Measurements from ENCODE around the gene PCSK5.
"Not testable (repeated sequence)": the region's sequence is repeated elsewhere in the genome, so short reads cannot be mapped to it uniquely, and the experiment has no call there.

PCSK5 gene

DNA sequence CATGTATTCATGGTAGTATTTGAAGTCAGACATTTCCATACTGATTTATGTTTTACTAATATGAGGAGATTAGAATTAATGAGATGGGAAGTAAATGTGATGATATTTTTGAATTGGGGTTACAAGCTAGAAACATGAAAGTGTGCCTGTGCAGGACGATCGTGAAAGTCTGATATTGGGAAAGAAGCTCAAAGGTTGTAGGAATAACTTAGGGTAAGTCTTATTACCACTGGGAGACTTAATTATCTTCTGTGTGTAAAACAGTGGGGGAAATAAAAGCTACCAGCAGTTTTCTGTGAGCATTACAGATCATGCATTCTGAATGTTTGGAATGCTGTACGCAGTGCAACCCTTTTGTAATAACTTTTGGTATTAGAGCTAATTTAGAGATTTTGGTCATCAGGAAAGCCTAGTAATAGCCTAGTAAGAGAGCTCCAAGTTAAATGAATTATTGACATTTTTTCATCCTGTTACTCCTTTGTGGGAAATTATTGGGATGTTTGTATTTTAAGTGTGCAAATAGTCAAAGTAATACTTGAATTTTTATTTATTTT lies 153.9 kb downstream of the PCSK5 start:
- DNase-seq (ENCODE audit: insufficient read length, low spot score) (no peak), FAIRE-seq (no peak)

DNA sequence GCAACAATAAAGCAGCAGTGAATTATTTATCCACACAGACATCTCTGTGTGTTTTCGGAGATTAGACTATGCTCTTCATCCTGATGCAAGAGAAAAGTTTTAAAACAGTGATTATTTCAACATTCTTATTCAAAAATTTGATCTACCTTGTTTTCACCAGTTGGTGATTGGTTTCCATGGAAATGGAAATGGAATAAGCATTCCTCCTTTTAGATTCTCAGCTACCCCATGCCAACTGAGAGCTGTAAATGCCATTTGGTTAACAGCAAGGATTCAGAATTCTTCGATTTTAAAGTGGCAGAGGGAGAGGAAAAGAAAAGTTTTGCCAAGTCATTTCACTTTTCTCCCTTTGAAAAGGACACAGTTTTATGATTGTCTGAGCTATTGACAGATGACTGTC lies 154.7 kb downstream of the PCSK5 start:
- no peak for DNase-seq (ENCODE audit: insufficient read length, low spot score)
- no peak for FAIRE-seq

DNA sequence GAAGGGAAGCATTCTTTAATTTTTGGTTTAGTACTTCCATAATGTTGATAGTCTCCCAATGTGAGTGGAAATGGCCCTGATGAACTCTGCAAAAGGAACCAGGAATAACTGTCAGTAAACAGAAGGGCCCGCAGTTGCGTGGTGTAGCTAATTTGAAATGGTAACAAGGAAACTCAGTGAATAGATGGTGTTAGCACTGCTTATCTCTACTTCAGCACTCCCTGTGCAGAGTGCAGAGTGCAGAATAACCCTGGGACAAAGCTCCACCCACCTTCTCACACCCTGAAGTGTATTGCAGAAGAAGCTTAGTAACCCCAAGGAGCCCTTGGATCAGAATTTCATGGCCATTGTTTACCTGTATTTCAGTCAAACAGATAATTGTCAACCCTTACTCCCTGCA lies 158.9 kb downstream of the PCSK5 start:
- no peak for FAIRE-seq
- DNase-seq (ENCODE audit: insufficient read length, low spot score), result no peak

DNA sequence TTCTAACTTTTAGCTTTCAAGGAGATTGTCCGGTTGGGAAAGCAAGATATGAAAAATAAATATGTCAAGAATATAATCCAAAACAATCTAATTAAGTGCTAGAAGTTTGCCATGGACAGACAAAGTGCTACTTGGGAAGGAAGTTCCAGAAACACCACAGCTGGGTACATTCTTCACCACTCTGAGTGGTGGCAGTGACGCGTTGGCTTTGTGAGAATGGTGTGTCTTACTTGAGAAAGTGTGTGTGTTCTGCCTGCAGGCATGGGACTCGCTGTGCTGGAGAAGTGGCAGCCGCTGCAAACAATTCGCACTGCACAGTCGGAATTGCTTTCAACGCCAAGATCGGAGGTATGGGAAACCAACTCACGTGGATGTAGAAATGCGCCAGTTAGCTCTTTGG lies 177.2 kb downstream of the PCSK5 start:
- FAIRE-seq (no peak), DNase-seq (ENCODE audit: insufficient read length, low spot score) (no peak)

DNA sequence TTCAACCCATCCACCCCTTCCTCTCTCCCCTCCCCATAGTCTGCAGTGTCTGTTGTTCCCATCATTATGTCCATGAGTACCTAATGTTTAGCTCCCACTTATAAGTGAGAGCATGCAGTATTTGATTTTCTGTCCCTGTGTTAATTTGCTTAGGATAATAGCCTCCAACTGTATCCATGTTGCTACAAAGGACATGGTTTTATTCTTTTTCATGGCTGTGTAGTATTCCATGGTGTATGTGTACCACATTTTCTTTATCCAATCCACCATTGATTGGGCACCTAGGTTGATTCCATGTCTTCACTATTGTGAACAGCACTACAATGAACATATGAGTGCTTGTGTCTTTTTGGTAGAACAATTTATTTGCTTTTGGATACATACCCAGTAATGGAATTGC lies 187.1 kb downstream of the PCSK5 start:
- DNase-seq (ENCODE audit: insufficient read length, low spot score), result no peak
- FAIRE-seq, result no peak

DNA sequence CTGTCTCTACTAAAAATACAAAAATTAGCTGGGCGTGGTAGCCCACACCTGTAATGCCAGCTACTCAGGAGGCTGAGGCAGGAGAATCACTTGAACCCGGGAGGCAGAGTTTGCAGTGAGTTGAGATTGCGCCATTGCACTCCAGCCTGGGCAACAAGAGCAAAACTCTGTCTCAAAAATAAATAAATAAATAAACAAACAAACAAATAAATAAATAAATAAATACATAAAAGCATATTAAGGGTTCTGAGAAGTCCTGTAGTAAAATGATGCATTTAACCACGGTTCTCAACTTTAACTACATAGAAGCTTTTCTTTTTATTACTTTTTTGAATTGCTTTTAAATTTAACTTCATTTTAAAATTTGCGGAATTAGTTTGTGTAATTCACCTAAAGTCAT lies 190.8 kb downstream of the PCSK5 start:
- not testable (repeated sequence) for FAIRE-seq; DNase-seq (ENCODE audit: insufficient read length, low spot score)

DNA sequence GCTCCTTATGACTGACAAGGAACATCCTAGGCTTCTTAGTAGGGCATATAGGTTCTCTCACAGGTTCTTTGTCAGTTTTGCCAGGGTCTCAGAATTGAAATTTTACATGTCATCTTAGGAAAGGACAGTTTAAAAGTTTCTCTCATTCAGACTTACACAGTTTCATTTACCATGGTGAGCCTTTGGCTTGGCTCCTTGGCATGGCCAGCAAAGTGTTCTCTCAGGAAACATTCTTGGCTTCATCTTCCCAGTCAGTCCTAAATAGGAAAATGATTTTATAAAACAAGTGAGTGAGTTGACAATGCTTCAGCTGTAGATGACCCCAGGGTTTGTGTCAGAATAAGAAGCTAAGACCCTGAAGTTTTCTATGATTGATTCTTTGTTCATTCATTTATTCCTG lies 191.6 kb downstream of the PCSK5 start:
- DNase-seq (ENCODE audit: insufficient read length, low spot score) (no peak), FAIRE-seq (no peak)

DNA sequence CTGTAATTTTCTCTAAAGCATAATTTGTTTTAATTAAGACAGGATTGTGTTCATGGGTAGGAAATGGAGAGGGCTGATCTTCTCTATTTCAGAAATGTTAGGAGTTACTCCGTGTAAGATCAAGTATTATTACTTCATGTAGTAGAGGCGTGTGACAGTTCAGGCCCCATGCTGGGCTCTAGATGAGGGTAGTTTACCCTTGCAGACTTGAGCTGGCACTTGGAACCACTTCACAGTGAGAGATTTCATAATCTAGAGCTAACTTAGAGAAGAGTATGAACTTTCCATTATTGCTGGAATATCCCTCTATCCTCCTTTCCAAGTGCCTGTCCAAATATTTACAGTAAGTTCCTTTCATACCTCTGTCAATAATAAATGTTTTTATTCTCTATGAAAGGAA lies 195.1 kb downstream of the PCSK5 start:
- DNase-seq (ENCODE audit: insufficient read length, low spot score) (no peak), FAIRE-seq (no peak)

DNA sequence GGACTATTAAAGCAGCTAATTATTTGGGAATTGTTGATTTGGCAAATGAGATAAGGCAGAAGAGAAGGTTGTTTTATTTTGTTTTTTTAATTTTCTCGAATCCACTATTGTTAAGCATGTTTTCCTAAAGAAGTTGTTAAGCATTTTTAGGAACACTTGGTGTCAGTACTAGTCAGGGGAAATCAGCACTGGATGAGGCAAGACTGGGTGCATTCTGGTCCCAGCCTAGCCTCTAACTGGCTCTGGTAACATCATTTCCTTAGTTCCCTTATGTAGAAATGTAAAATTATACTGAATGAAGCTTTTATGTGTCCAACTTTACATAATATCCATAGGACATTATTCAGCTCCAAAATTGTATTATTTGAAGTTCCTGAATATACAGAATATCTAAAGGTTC lies 196.1 kb downstream of the PCSK5 start:
- FAIRE-seq (no peak), DNase-seq (ENCODE audit: insufficient read length, low spot score) (no peak)

DNA sequence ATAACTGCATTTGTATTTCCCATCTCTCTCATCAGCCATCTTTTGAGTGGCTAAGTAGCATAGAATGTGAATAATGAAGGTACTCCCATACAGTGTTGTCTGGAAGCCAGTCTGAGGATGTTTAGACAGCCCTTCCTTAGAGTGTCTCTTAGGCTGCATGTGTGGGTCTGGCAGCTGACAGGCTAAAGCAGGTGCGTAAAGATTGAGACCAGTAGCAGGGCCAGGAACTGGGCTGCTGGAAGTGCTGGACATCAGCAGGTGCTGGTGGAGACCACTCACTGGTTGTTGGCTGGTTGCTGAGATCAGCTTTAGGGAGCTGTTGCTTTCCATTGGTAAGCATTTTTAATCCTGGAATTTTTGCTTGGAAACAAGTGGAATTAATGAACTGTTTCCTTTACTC lies 197.5 kb downstream of the PCSK5 start:
- DNase-seq (ENCODE audit: insufficient read length, low spot score), result no peak
- no peak for FAIRE-seq

DNA sequence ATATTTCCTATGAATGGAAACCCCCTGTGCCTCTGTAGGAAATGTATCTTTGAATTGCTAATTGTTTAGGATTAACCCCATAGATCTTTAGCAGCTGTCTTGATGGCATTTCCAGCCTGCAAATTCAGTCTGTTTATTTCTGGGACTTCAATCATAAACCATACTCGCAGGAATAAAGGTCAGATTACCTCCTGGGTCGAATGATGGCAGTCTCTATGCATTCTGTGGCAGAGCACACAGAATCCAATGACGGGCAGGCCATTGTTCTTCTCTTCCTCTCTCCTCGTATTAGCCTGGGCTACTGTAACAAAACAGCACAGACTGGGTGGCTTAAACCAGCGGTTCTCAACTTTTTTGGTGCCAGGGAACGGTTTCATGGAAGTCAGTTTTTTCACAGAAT lies 199.9 kb downstream of the PCSK5 start:
- DNase-seq (ENCODE audit: insufficient read length, low spot score), result no peak
- no peak for FAIRE-seq

DNA sequence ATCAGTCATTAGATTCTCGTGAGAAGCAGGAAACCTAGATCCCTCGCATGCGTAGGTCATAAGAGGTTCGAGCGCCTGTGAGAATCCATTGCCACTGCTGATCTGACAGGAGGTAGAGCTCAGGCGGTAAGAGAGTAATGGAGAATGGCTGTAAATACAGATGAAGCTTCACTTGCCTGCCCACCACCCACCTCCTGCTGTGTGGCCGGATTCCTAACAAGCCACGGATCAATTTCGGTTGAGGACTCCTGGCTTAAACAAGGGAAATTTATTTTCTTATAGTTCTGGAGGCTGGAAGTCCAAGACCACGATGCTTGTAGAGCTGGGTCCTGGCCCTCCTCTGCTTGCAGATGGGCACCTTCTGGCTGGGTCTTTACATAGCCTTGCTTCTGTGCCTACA lies 200.4 kb downstream of the PCSK5 start:
- FAIRE-seq (no peak), DNase-seq (ENCODE audit: insufficient read length, low spot score) (no peak)

DNA sequence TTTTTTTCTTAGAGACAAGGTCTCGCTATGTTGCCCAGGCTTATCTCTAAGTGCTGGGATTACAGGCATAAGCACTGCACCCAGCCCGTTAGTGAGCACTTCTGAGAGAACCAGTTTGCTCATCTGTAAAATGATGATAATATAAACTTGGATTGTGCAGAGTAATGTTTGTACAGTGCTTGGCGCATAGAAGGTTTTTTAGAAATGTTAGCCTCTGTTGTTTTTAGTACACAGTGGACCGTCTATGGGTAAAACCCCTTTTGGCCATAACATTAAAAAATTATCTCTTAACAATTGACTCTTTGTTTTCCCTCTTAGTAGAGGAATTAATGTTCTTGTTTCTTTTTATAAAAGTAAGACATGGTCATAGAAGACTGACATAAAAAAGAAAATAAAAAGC lies 202.1 kb downstream of the PCSK5 start:
- no peak for DNase-seq (ENCODE audit: insufficient read length, low spot score)
- no peak for FAIRE-seq

DNA sequence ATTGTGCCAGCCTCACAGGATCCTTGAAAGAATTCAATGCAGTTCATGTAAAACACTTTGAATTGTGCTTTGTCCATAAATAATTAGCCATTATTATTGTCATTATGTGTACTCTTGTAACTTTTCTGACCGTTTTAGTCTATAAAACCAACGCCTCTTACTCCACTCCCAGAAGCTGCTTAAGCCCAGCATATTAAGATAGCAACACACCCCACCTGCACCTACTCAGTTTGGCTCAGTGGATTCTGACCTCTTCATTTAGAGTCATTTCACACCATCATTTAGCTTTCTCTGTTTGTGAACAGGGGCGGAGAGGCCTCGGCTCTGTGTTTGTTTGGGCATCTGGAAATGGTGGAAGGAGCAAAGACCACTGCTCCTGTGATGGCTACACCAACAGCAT lies 205.1 kb downstream of the PCSK5 start:
- DNase-seq (ENCODE audit: insufficient read length, low spot score) (no peak), FAIRE-seq (no peak)

DNA sequence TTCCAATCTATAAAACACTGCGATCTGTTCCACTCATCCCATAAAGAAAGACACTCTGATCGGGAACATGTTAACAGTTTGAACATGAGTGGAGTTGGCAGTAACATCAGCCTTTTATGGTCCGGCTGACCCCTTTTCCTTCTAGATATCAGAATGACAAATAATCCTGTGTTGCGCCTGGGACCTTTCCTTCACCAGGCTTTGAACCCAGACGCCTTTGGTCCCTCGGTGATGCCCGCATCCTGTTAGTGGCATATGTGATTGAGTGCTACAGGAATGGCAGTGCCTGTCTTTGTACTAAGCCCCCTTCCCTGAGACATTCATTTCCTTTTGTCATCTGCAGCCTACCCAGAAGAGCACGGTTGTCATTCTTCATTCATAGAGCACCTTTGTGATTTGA lies 209.0 kb downstream of the PCSK5 start:
- DNase-seq (ENCODE audit: insufficient read length, low spot score) (no peak), FAIRE-seq (no peak)

DNA sequence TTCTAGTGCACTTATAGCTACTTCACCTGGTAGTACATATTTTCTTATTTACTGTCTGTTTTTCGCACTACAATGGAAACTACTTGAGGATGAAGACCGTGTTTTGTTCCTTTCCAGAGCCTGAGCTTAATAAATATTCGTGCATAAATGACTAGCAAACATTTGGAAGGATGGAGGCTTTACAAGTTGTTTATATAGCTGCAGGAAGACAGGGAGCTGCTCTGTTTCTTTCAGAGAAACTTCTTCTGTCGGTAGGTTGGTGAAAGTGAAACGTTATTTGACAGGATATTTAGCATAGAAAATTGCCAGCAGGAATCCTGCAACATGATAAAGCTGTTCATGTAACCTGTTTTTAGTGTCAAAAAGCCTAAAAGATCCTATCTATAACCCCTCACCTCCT lies 210.6 kb downstream of the PCSK5 start:
- DNase-seq (ENCODE audit: insufficient read length, low spot score), result no peak
- FAIRE-seq, result no peak

DNA sequence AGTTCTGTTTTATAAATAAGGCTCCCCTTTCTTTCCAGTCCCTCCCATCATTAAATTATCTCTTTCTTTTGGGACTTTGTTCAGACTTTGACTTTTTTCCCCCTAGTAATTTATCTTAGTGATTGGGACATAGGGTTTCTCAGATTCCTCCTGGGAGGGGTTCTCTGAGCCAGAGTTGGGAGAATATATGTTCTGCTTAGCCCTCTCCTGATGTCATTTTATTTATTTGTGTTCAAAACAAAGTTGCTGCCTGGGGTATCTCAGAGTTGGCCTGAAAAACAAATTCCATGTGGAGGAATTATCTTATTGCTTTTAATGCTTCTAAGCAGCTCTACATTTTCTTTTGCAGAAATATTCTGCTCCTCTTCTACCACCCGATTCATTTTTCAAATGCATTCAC lies 211.0 kb downstream of the PCSK5 start:
- DNase-seq (ENCODE audit: insufficient read length, low spot score), result no peak
- FAIRE-seq, result no peak

DNA sequence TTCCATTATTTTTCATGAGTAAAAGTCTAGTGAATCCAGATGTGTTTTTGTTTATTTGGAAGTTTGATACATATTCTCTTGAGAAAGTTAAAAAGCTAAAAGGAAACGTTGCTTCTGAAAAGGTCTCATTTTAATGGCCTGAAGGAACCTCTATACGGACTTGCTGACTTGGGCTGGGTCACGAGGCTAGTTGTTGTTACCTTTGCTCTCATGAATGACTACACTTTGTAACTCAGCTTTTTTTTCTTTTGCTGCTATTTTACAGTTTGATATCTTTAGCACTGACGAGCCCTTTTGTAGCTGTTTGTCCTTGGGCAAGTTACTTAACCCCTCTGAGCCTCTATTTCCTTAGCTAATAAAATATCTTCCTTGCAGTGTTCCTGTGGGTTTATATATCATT lies 211.5 kb downstream of the PCSK5 start:
- no peak for FAIRE-seq
- DNase-seq (ENCODE audit: insufficient read length, low spot score), result no peak

DNA sequence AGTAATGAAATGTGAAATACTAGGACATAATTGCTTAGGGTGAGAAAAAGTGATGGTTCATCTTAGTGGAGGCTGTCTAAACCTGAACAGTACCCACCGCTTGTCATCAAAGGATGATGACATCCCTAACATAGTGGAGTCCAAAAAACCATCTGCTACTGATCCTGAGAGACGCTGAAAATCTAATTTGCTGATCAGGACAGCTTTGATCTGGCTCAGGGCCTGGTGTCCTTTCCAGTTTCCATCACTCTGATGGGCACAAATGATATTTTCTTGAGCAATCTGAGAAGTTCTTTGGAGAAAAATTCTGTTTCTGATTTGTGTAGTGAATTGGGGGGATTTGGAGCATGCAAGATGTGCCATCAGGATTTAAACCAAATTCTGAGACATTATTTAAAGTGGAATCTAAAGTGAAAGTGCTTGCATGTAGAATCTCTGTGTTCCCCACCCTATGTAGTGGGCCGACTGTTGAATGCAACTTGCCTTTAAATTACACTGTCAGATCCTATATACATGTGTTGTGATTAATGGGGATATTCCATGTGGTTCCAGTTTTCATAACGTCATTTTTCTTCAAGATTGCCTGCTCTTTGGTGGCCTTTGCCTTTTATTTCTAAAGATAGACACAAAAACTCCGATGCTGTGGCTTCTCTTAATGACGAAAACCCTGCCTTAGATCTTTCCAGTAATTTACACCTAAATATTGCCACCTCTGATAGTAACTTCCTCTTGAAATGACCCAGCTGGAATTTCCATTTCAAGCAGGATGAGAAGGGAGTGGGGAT lies 213.2 kb downstream of the PCSK5 start:
- FAIRE-seq (no peak), DNase-seq (ENCODE audit: insufficient read length, low spot score) (no peak)

DNA sequence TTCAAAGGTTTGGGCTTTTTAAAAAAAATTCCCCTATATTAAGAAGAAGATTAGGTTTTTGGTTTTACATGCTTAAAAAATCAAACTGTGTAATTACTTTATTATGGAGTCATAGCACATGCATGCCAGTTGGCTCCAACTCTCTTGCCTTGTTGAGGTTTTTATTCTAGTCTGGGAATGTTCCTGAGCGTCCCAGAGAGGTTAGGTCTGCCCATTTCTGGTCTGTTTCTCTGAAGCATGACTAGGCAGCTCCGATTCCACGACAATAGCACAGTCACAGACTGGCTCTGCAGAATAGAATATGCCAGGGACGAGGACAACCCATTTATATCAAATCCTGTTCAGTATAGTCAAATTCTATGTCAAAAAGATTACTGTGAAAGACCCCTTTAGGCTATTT lies 217.0 kb downstream of the PCSK5 start:
- FAIRE-seq (no peak), DNase-seq (ENCODE audit: insufficient read length, low spot score) (no peak)

DNA sequence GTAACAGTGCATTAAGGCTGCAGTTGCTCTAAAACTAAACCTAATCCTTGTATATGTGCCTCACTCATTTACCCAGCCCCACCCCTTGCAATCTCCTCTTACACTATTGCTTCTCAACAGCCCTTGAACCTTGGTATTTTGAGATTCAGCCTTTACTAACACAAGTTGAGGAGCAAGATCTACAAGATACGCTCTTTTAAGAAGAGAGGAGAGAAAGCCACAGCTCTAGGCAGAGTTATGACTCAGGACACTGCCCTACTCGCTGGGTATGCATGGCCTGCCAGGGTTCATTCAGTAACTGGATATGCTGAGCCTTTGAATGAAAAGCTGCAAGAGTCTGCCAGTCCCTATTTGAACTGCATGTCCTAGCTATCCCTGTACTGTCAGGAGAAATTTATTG lies 219.5 kb downstream of the PCSK5 start:
- FAIRE-seq (no peak), DNase-seq (ENCODE audit: insufficient read length, low spot score) (no peak)

DNA sequence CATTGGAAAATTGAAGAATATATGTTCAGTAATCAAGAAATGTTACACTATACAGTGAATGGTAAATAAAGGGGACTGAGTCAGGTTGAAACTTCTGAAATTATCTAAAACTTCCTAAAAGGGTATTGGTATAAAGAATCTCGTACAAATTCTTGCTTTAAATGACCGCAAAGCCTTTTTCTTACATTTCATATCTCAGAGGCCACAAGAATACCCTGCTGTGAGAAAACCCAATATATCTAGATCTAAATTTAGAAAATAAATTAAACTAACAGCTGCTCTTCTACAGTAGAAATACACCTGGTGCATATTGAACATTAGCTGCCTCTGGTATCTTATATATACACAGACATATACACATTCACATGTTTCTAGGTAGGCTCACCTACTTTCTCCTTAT lies 221.7 kb downstream of the PCSK5 start:
- FAIRE-seq (no peak), DNase-seq (ENCODE audit: insufficient read length, low spot score) (no peak)

DNA sequence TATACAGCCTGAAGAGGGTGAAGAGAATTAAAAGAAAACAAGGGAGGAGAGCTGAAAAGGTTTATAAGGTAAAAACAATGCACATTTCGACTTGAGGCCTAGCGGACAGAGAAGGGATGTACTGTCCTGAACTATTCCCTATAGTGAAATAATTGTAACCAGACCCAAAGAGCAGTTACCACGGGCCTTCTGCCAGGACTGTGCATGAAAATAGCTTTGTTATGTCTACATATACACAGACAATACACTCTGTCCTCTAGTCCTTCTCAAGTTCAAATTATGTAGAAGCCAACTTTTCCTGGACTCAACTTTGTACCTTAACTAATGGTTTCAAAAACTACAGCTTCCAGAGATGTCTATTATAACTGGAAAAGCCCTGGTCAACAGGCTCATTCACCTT lies 223.7 kb downstream of the PCSK5 start:
- FAIRE-seq, result no peak

More for the DNA sequence above, 223.7 kb downstream of the PCSK5 start:
- no peak for DNase-seq (ENCODE audit: insufficient read length, low spot score)

Measured in GM19239 (cell line).